MM.1S (cell line): ENCODE results near the gene SOBP.

Experiments
- DNase-seq: peaks from one replicate; pipeline ENCODE4 v3.0.0-alpha.2; 2015
- H2AFZ ChIP-seq: fragments of 300-600 bp; sonication (generic); 2 replicates; pipeline ENCODE4 v1.6.0; 2016; ENCODE audit warnings: antibody characterized with exemption, low read length
- H3F3A ChIP-seq: fragments of 300-600 bp; sonication (generic); 2 replicates; pipeline ENCODE4 v1.6.1; 2016; ENCODE audit warnings: mild to moderate bottlenecking, antibody characterized with exemption, low read length, moderate library complexity, mixed read lengths; ENCODE audit not compliant: insufficient read depth
- H3K27ac ChIP-seq: fragments of 300-600 bp; sonication (generic); 2 replicates; pipeline ENCODE4 v1.5.1; 2016; ENCODE audit warnings: mild to moderate bottlenecking, low read length
- H3K27me3 ChIP-seq: fragments of 300-600 bp; sonication (generic); replicated peaks from 2 replicates; pipeline ENCODE4 v1.6.0; 2016; ENCODE audit warnings: low read length; ENCODE audit not compliant: insufficient read depth
- H3K36me3 ChIP-seq: fragments of 300-600 bp; sonication (generic); replicated peaks from 2 replicates; pipeline ENCODE4 v1.6.1; 2016; ENCODE audit warnings: mild to moderate bottlenecking, low read length, mixed read lengths; ENCODE audit not compliant: insufficient read depth
- H3K4me1 ChIP-seq: fragments of 300-600 bp; sonication (generic); 2 replicates; pipeline ENCODE4 v1.6.1; 2016; ENCODE audit warnings: low read length, mixed read lengths
- H3K4me2 ChIP-seq: fragments of 300-600 bp; sonication (generic); 2 replicates; pipeline ENCODE4 v1.6.0; 2016; ENCODE audit warnings: low read depth, low read length
- H3K4me3 ChIP-seq: fragments of 300-600 bp; sonication (generic); 2 replicates; pipeline ENCODE4 v1.5.1; 2016; ENCODE audit warnings: low read length, mixed read lengths
- H3K79me2 ChIP-seq: fragments of 300-600 bp; sonication (generic); 2 replicates; pipeline ENCODE4 v1.6.1; 2016; ENCODE audit warnings: mixed run types, low read length, mixed read lengths
- H3K9ac ChIP-seq: fragments of 300-600 bp; sonication (generic); 2 replicates; pipeline ENCODE4 v1.6.1; 2016; ENCODE audit warnings: low read length, mixed read lengths
- H3K9me2 ChIP-seq: fragments of 300-600 bp; sonication (generic); replicated peaks from 2 replicates; pipeline ENCODE4 v1.6.1; 2016; ENCODE audit warnings: mild to moderate bottlenecking, low read length, mixed read lengths; ENCODE audit not compliant: insufficient read depth
- H3K9me3 ChIP-seq: fragments of 300-600 bp; sonication (generic); replicated peaks from 2 replicates; pipeline ENCODE4 v1.6.1; 2016; ENCODE audit warnings: mild to moderate bottlenecking, low read length, mixed read lengths; ENCODE audit not compliant: insufficient read depth
- H4K20me1 ChIP-seq: fragments of 300-600 bp; sonication (generic); 2 replicates; pipeline ENCODE4 v1.6.1; 2016; ENCODE audit warnings: mild to moderate bottlenecking, low read length, moderate library complexity, mixed read lengths; ENCODE audit not compliant: insufficient read depth
- CTCF ChIP-seq: fragments of 300-600 bp; sonication (generic); IDR thresholded peaks from 2 replicates; pipeline ENCODE4 v1.5.1; 2016; ENCODE audit warnings: antibody characterized with exemption, low read length, mixed read lengths
- EZH2 ChIP-seq: fragments of 300-600 bp; sonication (generic); optimal IDR thresholded peaks from 2 replicates; pipeline ENCODE3; 2017; ENCODE audit warnings: low read depth, mild to moderate bottlenecking, antibody characterized with exemption, low read length, mixed read lengths
- EZH2phosphoT487 ChIP-seq: fragments of 300-600 bp; sonication (generic); IDR thresholded peaks from 2 replicates; pipeline ENCODE4 v1.6.1; 2018; ENCODE audit warnings: antibody characterized with exemption, low read length

The SOBP gene

GRCh38 chr6:107636486-107636885 lies 146.6 kb downstream of the SOBP start:
- Histone ChIP-seq H3F3A (no peaks in the 10 kb centered on the region), H3K79me2 (no peaks in the 10 kb centered on the region), H3K36me3 (no peaks in the 10 kb centered on the region), H3K27ac (no peak overlapping the region), H3K9me2 (no peaks in the 10 kb centered on the region), H3K4me1 (no peaks in the 10 kb centered on the region), H3K4me2 (no peak overlapping the region), H2AFZ (no peak overlapping the region), H3K9ac (no peak overlapping the region), H3K9me3 (no peaks in the 10 kb centered on the region), H3K27me3 (no peaks in the 10 kb centered on the region), H4K20me1 (no peaks in the 10 kb centered on the region), H3K4me3 (no peak overlapping the region)
- no peak for DNase-seq
- TF ChIP-seq CTCF = no peak
- no peak for TF ChIP-seq EZH2phosphoT487
- no peak for TF ChIP-seq EZH2

- Histone ChIP-seq H2AFZ (no peak overlapping the region), H3K9me2 (no peaks in the 10 kb centered on the region), H3K27me3 (no peaks in the 10 kb centered on the region), H3K9ac (no peak overlapping the region), H3K4me3 (no peak overlapping the region), H4K20me1 (no peaks in the 10 kb centered on the region), H3K79me2 (no peaks in the 10 kb centered on the region), H3K4me2 (no peak overlapping the region), H3F3A (no peaks in the 10 kb centered on the region), H3K9me3 (no peaks in the 10 kb centered on the region), H3K36me3 (no peaks in the 10 kb centered on the region), H3K27ac (no peak overlapping the region), H3K4me1 (0 out of 2 replicates have a peak, but pooled peaks cover 3% of the 10 kb centered on the region)
- TF ChIP-seq EZH2 (no peak), CTCF (no peak), EZH2phosphoT487 (no peak)
- no peak for DNase-seq
These were observed 147.7 kb downstream of the SOBP start for GRCh38 chr6:107637316-107638315.

DNA sequence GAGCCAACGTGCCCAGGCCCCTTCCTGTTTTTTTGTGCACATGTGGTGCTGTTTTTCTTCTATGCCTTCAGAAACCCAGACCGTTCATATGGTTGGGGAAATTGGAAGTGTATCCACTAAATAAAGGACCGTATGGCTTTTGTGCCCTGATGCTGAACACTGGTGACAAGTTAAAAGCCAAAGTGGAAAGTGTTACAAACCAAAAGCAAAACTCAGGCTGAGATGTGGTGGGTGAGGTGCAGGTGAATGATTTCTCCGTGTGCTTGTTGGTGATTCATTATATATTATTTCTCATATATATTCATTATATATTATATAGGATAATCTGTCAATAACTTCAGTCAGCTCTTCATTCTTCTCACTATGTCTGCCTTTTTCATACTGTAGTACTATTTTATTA lies 148.6 kb downstream of the SOBP start:
- no peak for DNase-seq
- H3K4me3 ChIP-seq = no peak overlapping the region
- H2AFZ ChIP-seq = no peak overlapping the region
- H3K27me3 ChIP-seq = no peaks in the 10 kb centered on the region
- no peak for TF ChIP-seq EZH2
- no peak for TF ChIP-seq CTCF
- TF ChIP-seq EZH2phosphoT487 = no peak
- no peaks in the 10 kb centered on the region for H3K9me3 ChIP-seq
- H3K36me3 ChIP-seq = no peaks in the 10 kb centered on the region
- no peaks in the 10 kb centered on the region for H4K20me1 ChIP-seq
- no peaks in the 10 kb centered on the region for H3K79me2 ChIP-seq
- no peak overlapping the region for H3K4me2 ChIP-seq
- no peaks in the 10 kb centered on the region for H3F3A ChIP-seq
- H3K4me1 ChIP-seq = 0 out of 2 replicates have a peak, but pooled peaks cover 5% of the 10 kb centered on the region
- no peak overlapping the region for H3K9ac ChIP-seq
- no peaks in the 10 kb centered on the region for H3K9me2 ChIP-seq
- H3K27ac ChIP-seq = no peak overlapping the region
